IPS-NIHi7 (cell line): Measurements from ENCODE around the gene NTN4.
"Not testable (repeated sequence)": the region's sequence is repeated elsewhere in the genome, so short reads cannot be mapped to it uniquely, and the experiment has no call there.

Experiments
- DNase-seq: peaks from one replicate; pipeline ENCODE4 v3.0.0; 2012; ENCODE audit warnings: mixed read lengths; ENCODE audit errors: extremely low spot score

The NTN4 gene

GRCh38 chr12:95796225-95796981 is 5.8 kb upstream of the NTN4 start:
- DNase-seq: no peak

- DNase-seq: peak; percentile 31
Observed at GRCh38 chr12:95790917-95791849, 619 bp upstream of the NTN4 start.

GRCh38 chr12:95789126-95790032 is 1.2 kb downstream of the NTN4 start:
- DNase-seq: peak; percentile 45

GRCh38 chr12:95788637-95789036 is 1.9 kb downstream of the NTN4 start:
- no peak for DNase-seq

GRCh38 chr12:95787274-95787818 is 3.2 kb downstream of the NTN4 start:
- no peak for DNase-seq

GRCh38 chr12:95784915-95785314 is 5.6 kb downstream of the NTN4 start:
- no peak for DNase-seq

GRCh38 chr12:95784286-95784685 is 6.3 kb downstream of the NTN4 start:
- DNase-seq: no peak

- DNase-seq: not testable (repeated sequence)
Observed at GRCh38 chr12:95775466-95775865, 15.1 kb downstream of the NTN4 start.

- no peak for DNase-seq
Observed at GRCh38 chr12:95774311-95775045, 16.1 kb downstream of the NTN4 start.

GRCh38 chr12:95773320-95773719 is 17.2 kb downstream of the NTN4 start:
- DNase-seq: no peak

GRCh38 chr12:95767703-95768102 is 22.9 kb downstream of the NTN4 start:
- no peak for DNase-seq

GRCh38 chr12:95766356-95767019 is 24.1 kb downstream of the NTN4 start:
- DNase-seq: no peak

- DNase-seq: no peak
Observed at GRCh38 chr12:95764848-95765247, 25.7 kb downstream of the NTN4 start.

GRCh38 chr12:95763809-95764253 is 26.7 kb downstream of the NTN4 start:
- no peak for DNase-seq

GRCh38 chr12:95762123-95762785 is 28.3 kb downstream of the NTN4 start:
- DNase-seq: no peak

GRCh38 chr12:95760371-95760770 is 30.2 kb downstream of the NTN4 start:
- no peak for DNase-seq

GRCh38 chr12:95759718-95760117 is 30.8 kb downstream of the NTN4 start:
- DNase-seq: no peak

- no peak for DNase-seq
Observed at GRCh38 chr12:95759039-95759438, 31.5 kb downstream of the NTN4 start.

- no peak for DNase-seq
Observed at GRCh38 chr12:95756362-95756761, 34.2 kb downstream of the NTN4 start.
